ENCODE data around the gene GDPGP1.
"Not testable (repeated sequence)": the region's sequence is repeated elsewhere in the genome, so short reads cannot be mapped to it uniquely, and the experiment has no call there.

DNA sequence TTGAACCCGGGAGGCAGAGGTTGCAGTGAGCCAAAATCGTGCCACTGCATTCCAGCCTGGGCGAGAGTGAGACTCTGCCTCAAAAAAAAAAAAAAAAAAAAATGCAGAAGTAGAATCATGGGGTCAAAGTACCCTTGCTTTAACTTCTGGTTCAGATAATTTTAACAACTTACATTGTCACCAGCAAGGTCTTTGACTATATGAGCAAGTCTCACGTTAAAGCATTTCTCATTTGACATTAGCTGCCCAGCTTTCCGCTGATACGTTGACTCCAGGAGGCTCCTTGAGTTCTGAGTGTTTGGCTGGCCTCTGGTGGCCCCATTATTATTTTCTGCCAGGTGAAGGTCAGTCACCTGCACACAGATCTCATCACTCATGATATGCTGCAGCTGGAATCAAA, 47.6 kb downstream of the GDPGP1 start:
- TF ChIP-seq, protein P1, sequence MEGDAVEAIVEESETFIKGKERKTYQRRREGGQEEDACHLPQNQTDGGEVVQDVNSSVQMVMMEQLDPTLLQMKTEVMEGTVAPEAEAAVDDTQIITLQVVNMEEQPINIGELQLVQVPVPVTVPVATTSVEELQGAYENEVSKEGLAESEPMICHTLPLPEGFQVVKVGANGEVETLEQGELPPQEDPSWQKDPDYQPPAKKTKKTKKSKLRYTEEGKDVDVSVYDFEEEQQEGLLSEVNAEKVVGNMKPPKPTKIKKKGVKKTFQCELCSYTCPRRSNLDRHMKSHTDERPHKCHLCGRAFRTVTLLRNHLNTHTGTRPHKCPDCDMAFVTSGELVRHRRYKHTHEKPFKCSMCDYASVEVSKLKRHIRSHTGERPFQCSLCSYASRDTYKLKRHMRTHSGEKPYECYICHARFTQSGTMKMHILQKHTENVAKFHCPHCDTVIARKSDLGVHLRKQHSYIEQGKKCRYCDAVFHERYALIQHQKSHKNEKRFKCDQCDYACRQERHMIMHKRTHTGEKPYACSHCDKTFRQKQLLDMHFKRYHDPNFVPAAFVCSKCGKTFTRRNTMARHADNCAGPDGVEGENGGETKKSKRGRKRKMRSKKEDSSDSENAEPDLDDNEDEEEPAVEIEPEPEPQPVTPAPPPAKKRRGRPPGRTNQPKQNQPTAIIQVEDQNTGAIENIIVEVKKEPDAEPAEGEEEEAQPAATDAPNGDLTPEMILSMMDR (IDR thresholded peaks at IDR 0.05), result not testable (repeated sequence)
- TF ChIP-seq POLR2A, POLR2AphosphoS5, EP300 (IDR thresholded peaks at IDR 0.05): not testable (repeated sequence)
